ENCODE data around the gene ASB10.

Gene ASB10

GRCh38 chr7:151204383-151205032 lies 17.5 kb upstream of the ASB10 start:
- DNase-seq (no peak), ATAC-seq (replicated peaks) (no peak)
- Mint-ChIP-seq H3K4me1 (no peaks in the 10 kb centered on the region), H3K4me3 (no peak overlapping the region), H3K27ac (no peak overlapping the region), H3K36me3 (no peaks in the 10 kb centered on the region), H3K9me3 (no peaks in the 10 kb centered on the region), H3K27me3 (peaks cover 28 to 31% of the 10 kb centered on the region in 2 donors)

GRCh38 chr7:151202836-151203235 lies 15.8 kb upstream of the ASB10 start:
- Mint-ChIP-seq H3K4me1 (no peaks in the 10 kb centered on the region), H3K27ac (no peak overlapping the region), H3K4me3 (no peak overlapping the region), H3K9me3 (no peaks in the 10 kb centered on the region), H3K27me3 (peaks cover 30 to 31% of the 10 kb centered on the region in 2 donors), H3K36me3 (no peaks in the 10 kb centered on the region)
- ATAC-seq (replicated peaks) (no peak), DNase-seq (no peak)

- DNase-seq, result no peak
- H3K27me3 Mint-ChIP-seq, result peaks cover 30 to 31% of the 10 kb centered on the region in 2 donors
- ATAC-seq (replicated peaks), result no peak
Measured at GRCh38 chr7:151201751-151202150, 14.7 kb upstream of the ASB10 start.

GRCh38 chr7:151201344-151201743 lies 14.3 kb upstream of the ASB10 start:
- Mint-ChIP-seq H3K27ac (no peak overlapping the region), H3K4me3 (no peak overlapping the region), H3K36me3 (no peaks in the 10 kb centered on the region), H3K4me1 (no peaks in the 10 kb centered on the region), H3K27me3 (peaks cover 30 to 31% of the 10 kb centered on the region in 2 donors), H3K9me3 (no peaks in the 10 kb centered on the region)
- no peak for ATAC-seq (replicated peaks)
- no peak for DNase-seq

More at GRCh38 chr7:151201751-151202150, 14.7 kb upstream of the ASB10 start:
- Mint-ChIP-seq H3K36me3 (no peaks in the 10 kb centered on the region), H3K9me3 (no peaks in the 10 kb centered on the region), H3K4me1 (no peaks in the 10 kb centered on the region), H3K4me3 (no peak overlapping the region), H3K27ac (no peak overlapping the region)

GRCh38 chr7:151198945-151199848 lies 12.1 kb upstream of the ASB10 start:
- DNase-seq, result no peak
- Mint-ChIP-seq H3K4me1 (no peaks in the 10 kb centered on the region), H3K27ac (no peak overlapping the region), H3K36me3 (no peaks in the 10 kb centered on the region), H3K9me3 (no peaks in the 10 kb centered on the region), H3K4me3 (no peak overlapping the region), H3K27me3 (peaks cover 23% of the 10 kb centered on the region in 2 donors)
- no peak for ATAC-seq (replicated peaks)

- ATAC-seq (replicated peaks), result no peak
- H3K4me1 Mint-ChIP-seq, result no peaks in the 10 kb centered on the region
- H3K9me3 Mint-ChIP-seq, result no peaks in the 10 kb centered on the region
- H3K27me3 Mint-ChIP-seq, result peaks cover 15 to 26% of the 10 kb centered on the region in 2 donors
- no peak overlapping the region for H3K27ac Mint-ChIP-seq
- H3K4me3 Mint-ChIP-seq, result no peak overlapping the region
- H3K36me3 Mint-ChIP-seq, result no peaks in the 10 kb centered on the region
- no peak for DNase-seq
Measured at GRCh38 chr7:151197932-151198331, 10.9 kb upstream of the ASB10 start.

- H3K4me1 Mint-ChIP-seq, result no peaks in the 10 kb centered on the region
- ATAC-seq (replicated peaks) (peak in 1 of 2 donors; percentile 23), DNase-seq (no peak)
- peaks cover 9 to 27% of the 10 kb centered on the region in 2 donors for H3K27me3 Mint-ChIP-seq
- no peaks in the 10 kb centered on the region for H3K9me3 Mint-ChIP-seq
- H3K4me3 Mint-ChIP-seq, result no peak overlapping the region
- no peak overlapping the region for H3K27ac Mint-ChIP-seq
- H3K36me3 Mint-ChIP-seq, result no peaks in the 10 kb centered on the region
Measured at GRCh38 chr7:151195616-151196450, 8.8 kb upstream of the ASB10 start.

- Mint-ChIP-seq H3K4me1 (peaks cover 0 to 7% of the 10 kb centered on the region in 2 donors), H3K36me3 (no peaks in the 10 kb centered on the region), H3K4me3 (no peak overlapping the region), H3K27ac (no peak overlapping the region), H3K27me3 (peaks cover 24 to 31% of the 10 kb centered on the region in 2 donors), H3K9me3 (no peaks in the 10 kb centered on the region)
- no peak for ATAC-seq (replicated peaks)
- no peak for DNase-seq
Measured at GRCh38 chr7:151194188-151194587, 7.1 kb upstream of the ASB10 start.

- Mint-ChIP-seq H3K27me3 (peaks cover 24 to 35% of the 10 kb centered on the region in 2 donors), H3K4me1 (peaks cover 3 to 14% of the 10 kb centered on the region in 2 donors), H3K36me3 (no peaks in the 10 kb centered on the region), H3K4me3 (no peak overlapping the region), H3K27ac (no peak overlapping the region), H3K9me3 (no peaks in the 10 kb centered on the region)
- ATAC-seq (replicated peaks) (no peak), DNase-seq (no peak)
Measured at GRCh38 chr7:151193203-151193978, 6.3 kb upstream of the ASB10 start.

- Mint-ChIP-seq H3K27me3 (peaks cover 37 to 40% of the 10 kb centered on the region in 2 donors), H3K4me1 (peaks cover 7 to 25% of the 10 kb centered on the region in 2 donors), H3K4me3 (no peak overlapping the region), H3K36me3 (no peaks in the 10 kb centered on the region), H3K27ac (no peak overlapping the region), H3K9me3 (no peaks in the 10 kb centered on the region)
- DNase-seq (no peak), ATAC-seq (replicated peaks) (no peak)
Measured at GRCh38 chr7:151192002-151192539, 5.0 kb upstream of the ASB10 start.

- no peaks in the 10 kb centered on the region for H3K9me3 Mint-ChIP-seq
- DNase-seq, result no peak
- H3K27me3 Mint-ChIP-seq, result peaks cover 43 to 44% of the 10 kb centered on the region in 2 donors
- H3K36me3 Mint-ChIP-seq, result no peaks in the 10 kb centered on the region
- peaks cover 7 to 25% of the 10 kb centered on the region in 2 donors for H3K4me1 Mint-ChIP-seq
- H3K27ac Mint-ChIP-seq, result no peak overlapping the region
- no peak for ATAC-seq (replicated peaks)
- no peak overlapping the region for H3K4me3 Mint-ChIP-seq
Measured at GRCh38 chr7:151191544-151191943, 4.5 kb upstream of the ASB10 start.

GRCh38 chr7:151189038-151189437 lies 2.0 kb upstream of the ASB10 start:
- Mint-ChIP-seq H3K4me3 (no peak overlapping the region), H3K4me1 (peaks cover 7 to 25% of the 10 kb centered on the region in 2 donors), H3K36me3 (no peaks in the 10 kb centered on the region), H3K9me3 (no peaks in the 10 kb centered on the region), H3K27me3 (peaks cover 41 to 49% of the 10 kb centered on the region in 2 donors), H3K27ac (no peak overlapping the region)
- no peak for DNase-seq
- ATAC-seq (replicated peaks), result peak; percentile 55 to 59

GRCh38 chr7:151188252-151188542 lies 1.1 kb upstream of the ASB10 start:
- peaks cover 39 to 51% of the 10 kb centered on the region in 2 donors for H3K27me3 Mint-ChIP-seq
- no peak overlapping the region for H3K4me3 Mint-ChIP-seq
- H3K27ac Mint-ChIP-seq, result peak overlapping the region; percentile 21
- ATAC-seq (replicated peaks) (peak; percentile 48 to 70), DNase-seq (no peak)
- no peaks in the 10 kb centered on the region for H3K36me3 Mint-ChIP-seq
- peaks cover 7 to 25% of the 10 kb centered on the region in 2 donors for H3K4me1 Mint-ChIP-seq
- no peaks in the 10 kb centered on the region for H3K9me3 Mint-ChIP-seq
